Activated naive CD8-positive, alpha-beta T cell treated with anti-CD3 and anti-CD28 coated beads for 36 hours (primary cell): ENCODE measurements around the gene SDK1. TPM values are rescaled to one million over a fixed set of nuclear protein-coding genes. Genes with fewer than 3 reads are reported as not detected.

Source experiments
- DNase-seq: peaks from one replicate; pipeline ENCODE4 v3.0.0; 2021
- H3K27ac Mint-ChIP-seq: one replicate; pipeline ENCODE4 v1.8.0; 2022; ENCODE audit warnings: mild to moderate bottlenecking, moderate library complexity, mixed read lengths
- H3K27me3 Mint-ChIP-seq: one replicate; pipeline ENCODE4 v1.8.0; 2022; ENCODE audit warnings: mild to moderate bottlenecking, mixed read lengths
- H3K36me3 Mint-ChIP-seq: one replicate; pipeline ENCODE4 v1.8.0; 2021; ENCODE audit warnings: mild to moderate bottlenecking, mixed read lengths
- H3K4me1 Mint-ChIP-seq: one replicate; pipeline ENCODE4 v1.8.0; 2021; ENCODE audit warnings: mixed read lengths
- H3K4me3 Mint-ChIP-seq: one replicate; pipeline ENCODE4 v1.8.0; 2022; ENCODE audit warnings: mild to moderate bottlenecking, moderate library complexity, mixed read lengths
- H3K9me3 Mint-ChIP-seq: one replicate; pipeline ENCODE4 v1.8.0; 2022; ENCODE audit warnings: mixed read lengths
- total RNA-seq, 2 experiments: library from RNA; stranded (reverse); gene quantifications; one replicate each; pipeline ENCODE4 v1.2.3, GENCODE V29; 2021

Gene SDK1
- total RNA-seq, 2 experiments from 2014 or later = 0.49 to 0.54 TPM

DNA sequence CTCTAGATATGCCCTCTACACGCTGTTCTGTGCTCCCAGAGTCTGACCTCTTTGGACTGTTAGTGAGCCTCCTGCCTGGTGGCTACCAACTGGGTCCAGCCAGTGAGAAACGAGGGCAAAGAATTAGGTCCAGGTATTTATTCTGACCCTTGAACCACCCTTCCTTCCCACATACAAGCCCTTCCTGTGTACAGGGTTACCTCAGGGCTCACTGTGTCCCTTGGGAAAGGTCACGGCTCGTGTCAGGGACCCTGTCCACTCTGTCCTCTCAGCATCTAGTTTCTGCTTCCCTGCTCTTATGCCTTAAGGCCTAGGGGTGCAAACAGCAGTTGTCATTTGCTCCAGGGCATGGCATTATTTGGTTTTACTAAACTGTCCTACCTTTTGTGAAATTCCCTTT is 180.4 kb downstream of the SDK1 start:
- Mint-ChIP-seq H3K4me1 (peaks cover 2% of the 10 kb centered on the region), H3K27me3 (no peaks in the 10 kb centered on the region), H3K36me3 (no peaks in the 10 kb centered on the region), H3K4me3 (no peak overlapping the region), H3K27ac (no peak overlapping the region), H3K9me3 (no peaks in the 10 kb centered on the region)
- no peak for DNase-seq

GRCh38 chr7:3482147-3482921 is 181.3 kb downstream of the SDK1 start:
- Mint-ChIP-seq H3K27me3 (no peaks in the 10 kb centered on the region), H3K4me1 (peaks cover 2% of the 10 kb centered on the region), H3K4me3 (no peak overlapping the region), H3K27ac (no peak overlapping the region), H3K9me3 (no peaks in the 10 kb centered on the region), H3K36me3 (no peaks in the 10 kb centered on the region)
- DNase-seq = no peak

- no peak overlapping the region for H3K4me3 Mint-ChIP-seq
- H3K27me3 Mint-ChIP-seq = no peaks in the 10 kb centered on the region
- no peaks in the 10 kb centered on the region for H3K9me3 Mint-ChIP-seq
- peaks cover 2% of the 10 kb centered on the region for H3K4me1 Mint-ChIP-seq
- no peak for DNase-seq
- H3K27ac Mint-ChIP-seq = no peak overlapping the region
- no peaks in the 10 kb centered on the region for H3K36me3 Mint-ChIP-seq
These were observed 185.8 kb downstream of the SDK1 start for GRCh38 chr7:3486841-3487240.

DNA sequence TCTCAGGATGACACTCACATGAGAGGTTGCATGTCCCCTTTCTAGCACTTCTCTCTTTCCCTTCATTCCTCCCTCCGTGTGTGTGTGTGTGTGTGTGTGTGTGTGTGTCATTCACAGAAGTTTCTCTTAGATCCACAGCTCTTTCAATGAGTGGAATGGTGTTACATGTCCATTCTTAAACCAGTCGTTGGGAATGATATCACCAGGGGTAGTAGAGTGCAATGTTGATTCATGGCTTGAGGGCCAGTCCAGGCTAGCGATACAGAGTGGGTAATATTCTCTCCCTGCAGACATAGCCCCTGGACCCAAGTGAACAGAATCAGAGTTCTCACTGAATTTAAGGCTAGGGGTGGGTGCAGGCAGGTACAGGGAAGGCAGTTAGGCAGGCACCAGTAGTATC is 187.8 kb downstream of the SDK1 start:
- Mint-ChIP-seq H3K36me3 (no peaks in the 10 kb centered on the region), H3K27ac (no peak overlapping the region)

DNA sequence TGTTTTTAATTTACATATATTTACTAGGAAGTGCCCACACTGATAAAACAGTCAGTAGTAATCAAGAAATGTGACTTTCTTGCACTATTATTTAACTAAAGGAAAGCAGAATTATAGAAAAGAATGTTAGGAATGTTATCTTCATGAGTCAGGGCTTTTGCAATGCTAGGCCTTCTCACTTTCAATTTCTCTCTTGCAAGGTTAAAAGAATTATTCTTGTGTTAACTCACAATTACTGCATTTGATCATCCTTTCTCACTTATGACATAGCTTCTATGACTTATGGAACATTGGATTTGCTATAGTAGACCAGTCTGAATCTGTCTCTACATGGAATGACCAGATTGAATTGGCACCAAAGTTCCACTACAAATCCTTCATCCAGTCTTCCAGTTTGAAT is 192.4 kb downstream of the SDK1 start:
- DNase-seq = no peak
- Mint-ChIP-seq H3K4me1 (peaks cover 12% of the 10 kb centered on the region), H3K27me3 (no peaks in the 10 kb centered on the region), H3K36me3 (no peaks in the 10 kb centered on the region), H3K4me3 (no peak overlapping the region), H3K27ac (no peak overlapping the region), H3K9me3 (no peaks in the 10 kb centered on the region)

More for the DNA sequence above, 187.8 kb downstream of the SDK1 start:
- no peaks in the 10 kb centered on the region for H3K9me3 Mint-ChIP-seq
- peaks cover 8% of the 10 kb centered on the region for H3K4me1 Mint-ChIP-seq
- H3K27me3 Mint-ChIP-seq = no peaks in the 10 kb centered on the region
- DNase-seq = no peak
- no peak overlapping the region for H3K4me3 Mint-ChIP-seq

GRCh38 chr7:3494947-3495346 is 193.9 kb downstream of the SDK1 start:
- peaks cover under 1% of the 10 kb centered on the region for H3K9me3 Mint-ChIP-seq
- no peaks in the 10 kb centered on the region for H3K36me3 Mint-ChIP-seq
- H3K27me3 Mint-ChIP-seq = no peaks in the 10 kb centered on the region
- H3K4me1 Mint-ChIP-seq = peaks cover 12% of the 10 kb centered on the region
- no peak for DNase-seq
- H3K27ac Mint-ChIP-seq = no peak overlapping the region
- H3K4me3 Mint-ChIP-seq = no peak overlapping the region

DNA sequence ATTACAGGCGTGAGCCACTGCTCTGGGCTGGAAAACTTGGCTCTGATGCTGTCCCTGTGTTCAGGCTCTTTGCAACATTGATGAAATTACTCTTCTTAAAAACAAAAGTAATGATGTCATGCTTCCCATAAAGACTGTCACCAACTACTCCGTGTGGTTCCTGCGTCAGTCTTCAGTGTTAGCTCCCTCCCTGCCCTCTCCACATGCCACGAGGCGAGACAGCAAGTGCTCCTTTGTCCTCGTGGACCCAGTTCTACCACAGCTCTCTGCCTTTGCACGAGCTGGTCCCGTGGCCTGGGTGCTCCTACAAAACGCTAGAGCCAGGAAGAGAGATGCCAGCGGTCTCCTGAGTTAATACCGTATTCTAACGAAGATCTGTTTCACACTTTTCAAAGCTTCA is 194.5 kb downstream of the SDK1 start:
- no peaks in the 10 kb centered on the region for H3K27me3 Mint-ChIP-seq
- H3K36me3 Mint-ChIP-seq = no peaks in the 10 kb centered on the region
- H3K9me3 Mint-ChIP-seq = peaks cover 5% of the 10 kb centered on the region

GRCh38 chr7:3495954-3496353 is 194.9 kb downstream of the SDK1 start:
- no peaks in the 10 kb centered on the region for H3K36me3 Mint-ChIP-seq
- H3K9me3 Mint-ChIP-seq = peaks cover 8% of the 10 kb centered on the region
- no peak for DNase-seq
- no peaks in the 10 kb centered on the region for H3K27me3 Mint-ChIP-seq
- no peak overlapping the region for H3K4me3 Mint-ChIP-seq
- peaks cover 12% of the 10 kb centered on the region for H3K4me1 Mint-ChIP-seq
- H3K27ac Mint-ChIP-seq = no peak overlapping the region

More for the DNA sequence above, 194.5 kb downstream of the SDK1 start:
- no peak overlapping the region for H3K4me3 Mint-ChIP-seq
- H3K27ac Mint-ChIP-seq = no peak overlapping the region
- no peak for DNase-seq
- H3K4me1 Mint-ChIP-seq = peaks cover 12% of the 10 kb centered on the region

GRCh38 chr7:3497796-3498195 is 196.7 kb downstream of the SDK1 start:
- Mint-ChIP-seq H3K27me3 (no peaks in the 10 kb centered on the region), H3K36me3 (peaks cover 2% of the 10 kb centered on the region), H3K27ac (no peak overlapping the region), H3K9me3 (peaks cover 12% of the 10 kb centered on the region), H3K4me3 (no peak overlapping the region), H3K4me1 (peaks cover 12% of the 10 kb centered on the region)
- DNase-seq = no peak

GRCh38 chr7:3501671-3502070 is 200.6 kb downstream of the SDK1 start:
- no peak overlapping the region for H3K4me3 Mint-ChIP-seq
- H3K27ac Mint-ChIP-seq = no peak overlapping the region
- peaks cover 22% of the 10 kb centered on the region for H3K9me3 Mint-ChIP-seq
- DNase-seq = no peak
- no peaks in the 10 kb centered on the region for H3K4me1 Mint-ChIP-seq
- no peaks in the 10 kb centered on the region for H3K27me3 Mint-ChIP-seq
- H3K36me3 Mint-ChIP-seq = peaks cover 4% of the 10 kb centered on the region

DNA sequence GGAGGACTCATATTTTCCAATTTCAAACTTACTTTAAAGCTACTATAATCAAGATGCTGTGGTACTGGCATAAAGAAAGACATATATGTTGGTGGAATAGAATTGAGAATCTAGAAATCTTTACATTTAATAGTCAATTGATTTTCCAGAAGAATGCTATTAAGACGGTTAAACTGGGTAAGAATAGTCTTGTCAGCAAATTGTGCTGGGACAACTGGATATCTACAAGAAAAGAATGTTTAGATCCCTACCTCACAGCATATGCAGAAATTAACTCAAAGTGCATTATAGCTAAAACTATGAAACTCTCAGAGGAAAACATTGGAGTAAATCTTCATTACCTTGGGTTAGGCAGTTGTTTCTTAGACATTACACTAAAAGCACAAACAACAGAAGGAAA is 203.3 kb downstream of the SDK1 start:
- Mint-ChIP-seq H3K27me3 (no peaks in the 10 kb centered on the region), H3K27ac (no peak overlapping the region), H3K4me3 (no peak overlapping the region), H3K9me3 (peaks cover 36% of the 10 kb centered on the region), H3K36me3 (peaks cover 4% of the 10 kb centered on the region), H3K4me1 (no peaks in the 10 kb centered on the region)
- DNase-seq = no peak

- Mint-ChIP-seq H3K36me3 (peaks cover 2% of the 10 kb centered on the region), H3K9me3 (peaks cover 22% of the 10 kb centered on the region), H3K27ac (no peak overlapping the region)
These were observed 209.3 kb downstream of the SDK1 start for GRCh38 chr7:3510101-3511020.

DNA sequence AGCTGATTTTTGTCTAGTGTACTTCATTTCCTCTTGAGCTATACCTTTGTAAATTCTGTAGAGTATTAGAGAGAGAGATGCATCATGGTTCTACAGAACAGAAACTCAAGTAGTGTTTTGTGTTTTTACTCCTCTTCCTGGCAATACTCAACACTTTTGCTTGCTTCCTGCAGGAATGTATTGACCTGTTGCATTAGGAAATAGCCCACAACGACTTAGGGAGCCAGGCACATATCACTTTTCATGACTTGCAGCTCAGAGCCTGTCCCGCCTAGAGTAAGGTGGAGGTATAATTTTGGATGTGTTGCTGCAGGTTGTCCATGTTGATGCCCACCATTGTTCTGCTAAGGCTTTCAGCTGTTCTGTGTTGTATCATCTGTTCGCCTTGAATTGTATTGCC is 216.3 kb downstream of the SDK1 start:
- H3K9me3 Mint-ChIP-seq = no peaks in the 10 kb centered on the region
- no peak overlapping the region for H3K4me3 Mint-ChIP-seq
- DNase-seq = no peak
- H3K4me1 Mint-ChIP-seq = no peaks in the 10 kb centered on the region
- no peaks in the 10 kb centered on the region for H3K27me3 Mint-ChIP-seq
- no peaks in the 10 kb centered on the region for H3K36me3 Mint-ChIP-seq
- H3K27ac Mint-ChIP-seq = no peak overlapping the region

More at GRCh38 chr7:3510101-3511020, 209.3 kb downstream of the SDK1 start:
- Mint-ChIP-seq H3K27me3 (no peaks in the 10 kb centered on the region), H3K4me3 (no peak overlapping the region), H3K4me1 (no peaks in the 10 kb centered on the region)
- no peak for DNase-seq

DNA sequence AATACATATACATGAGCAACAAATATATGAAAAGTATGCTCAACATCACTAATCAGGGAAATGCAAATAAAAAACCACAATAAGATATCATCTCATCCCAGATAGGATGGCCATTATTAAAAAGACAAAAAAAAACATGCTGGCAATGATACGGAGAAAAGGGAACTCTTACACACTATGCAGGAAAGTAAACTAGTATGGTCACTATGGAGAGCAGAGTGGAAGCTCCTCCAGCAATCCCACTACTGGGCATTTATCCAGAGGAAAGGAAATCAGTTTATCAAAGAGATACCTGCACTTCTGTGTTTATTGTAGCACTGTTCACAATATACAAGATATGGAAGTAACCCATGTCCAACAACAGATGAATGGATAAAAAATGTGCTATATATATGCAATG is 217.5 kb downstream of the SDK1 start:
- Mint-ChIP-seq H3K4me1 (no peaks in the 10 kb centered on the region), H3K9me3 (no peaks in the 10 kb centered on the region), H3K4me3 (no peak overlapping the region), H3K36me3 (no peaks in the 10 kb centered on the region), H3K27ac (no peak overlapping the region), H3K27me3 (no peaks in the 10 kb centered on the region)
- DNase-seq = no peak

- H3K36me3 Mint-ChIP-seq = no peaks in the 10 kb centered on the region
- no peaks in the 10 kb centered on the region for H3K4me1 Mint-ChIP-seq
- no peak for DNase-seq
- H3K9me3 Mint-ChIP-seq = no peaks in the 10 kb centered on the region
- no peak overlapping the region for H3K27ac Mint-ChIP-seq
- no peak overlapping the region for H3K4me3 Mint-ChIP-seq
- H3K27me3 Mint-ChIP-seq = no peaks in the 10 kb centered on the region
These were observed 219.2 kb downstream of the SDK1 start for GRCh38 chr7:3520206-3520605.
